ENCODE data around the gene FLT4. TPM values are rescaled to one million over a fixed set of nuclear protein-coding genes. Genes with fewer than 3 reads are reported as not detected.
"Not testable (repeated sequence)": the region's sequence is repeated elsewhere in the genome, so short reads cannot be mapped to it uniquely, and the experiment has no call there.

Gene FLT4
- polyA plus RNA-seq, 10 donors, result 5.6 to 11.7 (median 8.1) TPM

- DNase-seq, result peak; percentile 26 to 65 (median 40)
Observed at GRCh38 chr5:180670586-180671359, 21.4 kb upstream of the FLT4 start.

DNA sequence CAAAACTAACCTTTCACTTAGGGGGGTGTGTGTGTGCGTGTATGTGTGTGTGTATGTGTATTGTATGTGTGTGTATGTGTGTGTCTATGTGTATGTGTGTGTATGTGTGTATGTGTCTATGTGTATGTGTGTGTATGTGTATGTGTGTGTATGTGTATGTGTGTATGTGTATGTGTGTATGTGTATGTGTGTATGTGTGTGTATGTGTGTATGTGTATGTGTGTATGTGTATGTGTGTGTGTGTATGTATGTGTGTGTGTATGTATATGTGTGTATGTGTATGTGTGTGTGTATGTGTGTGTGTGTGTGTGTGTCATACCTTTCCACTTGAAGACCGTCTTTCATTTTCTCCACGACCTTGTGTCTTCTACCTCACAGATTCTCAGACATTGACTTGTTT is 20.8 kb upstream of the FLT4 start:
- no peak for DNase-seq

DNA sequence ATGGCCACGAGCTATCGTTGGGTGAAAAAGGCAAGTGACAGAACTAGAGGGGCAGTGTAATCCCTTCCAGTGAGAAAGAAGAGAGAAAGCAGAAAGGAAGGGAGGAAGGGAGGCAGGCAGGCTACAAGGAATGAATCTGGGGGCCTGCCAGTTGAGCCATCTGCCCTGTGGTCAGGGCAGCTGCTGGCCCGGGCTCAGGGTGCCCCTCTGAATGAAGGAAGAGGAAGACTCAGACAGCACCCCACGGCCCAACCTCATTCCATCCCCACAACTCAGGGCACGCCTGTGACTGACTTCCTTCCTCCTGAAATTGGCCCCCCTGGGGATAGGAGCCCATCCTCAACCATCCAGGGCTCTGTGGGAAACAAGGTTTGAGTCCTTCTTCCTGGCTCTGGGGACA is 20.3 kb upstream of the FLT4 start:
- no peak for DNase-seq

DNA sequence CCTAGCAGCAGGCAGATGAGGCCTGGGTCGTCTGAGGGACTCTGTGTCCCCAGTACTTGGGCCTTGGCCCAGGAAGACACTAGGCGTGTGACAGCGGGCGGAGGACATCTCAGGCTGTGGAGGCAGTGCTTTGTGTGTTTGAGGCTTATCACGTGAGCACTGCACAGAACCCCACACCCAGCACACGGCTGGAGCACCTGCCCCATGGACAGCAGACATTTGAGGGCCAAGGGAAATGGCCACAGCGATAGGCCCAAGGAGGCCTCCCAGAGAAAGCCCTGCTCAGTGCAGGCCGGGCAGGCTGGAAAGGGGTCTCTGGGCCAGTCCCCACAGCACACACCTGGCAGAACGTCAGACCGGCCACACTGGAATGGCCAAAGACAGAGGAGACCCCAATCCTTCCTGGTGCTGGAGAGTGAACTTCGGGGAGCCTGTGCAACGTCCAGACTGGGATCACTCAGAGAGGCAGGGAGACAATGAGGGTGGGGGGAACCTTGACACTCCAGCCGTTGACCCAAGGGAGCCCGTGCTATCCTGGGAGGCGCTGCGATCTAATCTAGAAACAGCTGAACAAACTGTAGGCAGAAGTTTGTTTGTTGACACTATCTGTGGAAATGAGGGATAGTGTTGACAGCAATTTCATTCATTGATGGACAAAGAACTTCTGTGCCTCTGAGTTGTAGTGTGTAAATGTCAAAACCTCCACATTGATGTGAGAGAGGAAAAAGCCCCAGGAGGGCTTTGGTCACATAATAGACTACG is 19.6 kb upstream of the FLT4 start:
- DNase-seq, result no peak

GRCh38 chr5:180666812-180667211 is 17.4 kb upstream of the FLT4 start:
- DNase-seq, result no peak

GRCh38 chr5:180665682-180666404 is 16.4 kb upstream of the FLT4 start:
- DNase-seq, result no peak

- DNase-seq, result no peak
Observed at GRCh38 chr5:180658774-180659564, 9.6 kb upstream of the FLT4 start.

- DNase-seq, result not testable (repeated sequence)
Observed at GRCh38 chr5:180655243-180655642, 5.8 kb upstream of the FLT4 start.

DNA sequence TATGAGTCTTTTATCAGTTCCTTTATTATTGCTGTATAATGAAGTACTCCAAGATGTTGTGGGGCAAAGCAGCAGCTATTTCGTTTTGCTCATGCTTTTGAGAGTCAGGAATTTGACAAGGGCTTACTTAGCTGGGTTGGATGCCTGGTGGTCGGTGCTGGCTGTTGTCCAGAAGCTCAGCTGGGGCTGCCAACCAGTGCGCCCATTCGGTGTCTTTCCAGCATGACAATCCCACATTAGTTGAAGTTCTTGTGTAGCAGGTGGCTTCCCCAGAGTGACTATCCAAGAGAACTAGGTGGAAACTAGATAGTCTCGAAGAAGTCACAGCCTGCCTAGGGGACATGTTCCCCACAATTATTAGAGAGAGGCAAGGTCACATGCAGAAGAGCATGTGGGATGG is 3.4 kb upstream of the FLT4 start:
- no peak for DNase-seq

DNA sequence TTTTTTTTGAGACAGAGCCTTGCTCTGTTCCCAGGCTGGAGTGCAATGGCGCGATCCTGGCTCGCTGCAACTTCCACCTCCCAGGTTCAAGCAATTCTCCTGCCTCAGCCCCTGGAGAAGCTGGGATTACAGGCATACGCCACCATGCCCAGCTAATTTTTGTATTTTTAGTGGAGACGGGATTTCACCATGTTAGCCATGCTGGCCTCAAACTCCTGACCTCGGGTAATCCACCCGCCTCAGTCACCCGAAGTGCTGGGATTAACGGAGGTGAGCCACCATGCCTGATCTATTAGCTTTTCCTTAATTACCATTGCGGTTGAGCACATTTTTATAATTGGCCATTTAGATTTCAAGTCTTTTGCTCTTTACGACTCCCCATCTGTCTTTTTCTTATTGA is 2.9 kb upstream of the FLT4 start:
- DNase-seq, result no peak

GRCh38 chr5:180648658-180649296 is 623 bp downstream of the FLT4 start:
- DNase-seq, result no peak

GRCh38 chr5:180647941-180648500 is 1.4 kb downstream of the FLT4 start:
- no peak for DNase-seq

DNA sequence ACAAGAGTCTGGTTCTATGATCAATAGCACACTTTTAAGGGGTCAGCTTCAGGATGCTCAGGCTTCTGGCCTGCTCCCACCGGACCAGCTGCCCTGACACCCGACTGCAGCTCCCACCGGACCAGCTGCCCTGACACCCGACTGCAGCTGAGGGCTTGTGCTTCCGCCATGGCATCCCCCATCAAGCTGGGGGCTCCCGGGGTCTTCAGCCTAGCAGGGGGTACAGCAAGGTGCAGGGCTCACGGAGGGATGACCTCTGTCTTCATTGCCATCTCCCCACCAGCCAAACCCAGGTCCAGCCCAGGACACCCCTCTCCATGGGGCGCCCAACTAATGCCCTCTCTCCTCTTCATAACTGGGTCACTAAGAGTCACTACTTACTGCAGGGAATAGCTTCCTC is 1.9 kb downstream of the FLT4 start:
- DNase-seq, result no peak

DNA sequence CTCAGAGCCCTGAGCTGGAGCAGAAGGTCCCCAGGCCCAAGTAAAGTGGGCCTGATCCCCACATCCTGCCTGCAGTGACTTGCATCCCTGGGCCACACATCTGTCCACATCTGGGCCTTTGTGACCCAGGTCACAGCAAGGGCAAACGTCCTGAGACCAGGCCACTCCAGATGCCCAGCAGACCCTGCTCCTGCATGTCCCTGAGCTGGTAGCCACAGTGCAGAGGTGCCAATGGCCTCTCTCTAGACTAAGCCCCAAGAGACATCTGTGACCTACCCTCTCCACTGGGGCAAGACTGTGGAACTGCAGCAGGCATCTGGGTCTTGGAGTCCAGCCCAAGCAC is 2.5 kb downstream of the FLT4 start:
- DNase-seq, result no peak

GRCh38 chr5:180646289-180646962 is 3.0 kb downstream of the FLT4 start:
- DNase-seq, result no peak

DNA sequence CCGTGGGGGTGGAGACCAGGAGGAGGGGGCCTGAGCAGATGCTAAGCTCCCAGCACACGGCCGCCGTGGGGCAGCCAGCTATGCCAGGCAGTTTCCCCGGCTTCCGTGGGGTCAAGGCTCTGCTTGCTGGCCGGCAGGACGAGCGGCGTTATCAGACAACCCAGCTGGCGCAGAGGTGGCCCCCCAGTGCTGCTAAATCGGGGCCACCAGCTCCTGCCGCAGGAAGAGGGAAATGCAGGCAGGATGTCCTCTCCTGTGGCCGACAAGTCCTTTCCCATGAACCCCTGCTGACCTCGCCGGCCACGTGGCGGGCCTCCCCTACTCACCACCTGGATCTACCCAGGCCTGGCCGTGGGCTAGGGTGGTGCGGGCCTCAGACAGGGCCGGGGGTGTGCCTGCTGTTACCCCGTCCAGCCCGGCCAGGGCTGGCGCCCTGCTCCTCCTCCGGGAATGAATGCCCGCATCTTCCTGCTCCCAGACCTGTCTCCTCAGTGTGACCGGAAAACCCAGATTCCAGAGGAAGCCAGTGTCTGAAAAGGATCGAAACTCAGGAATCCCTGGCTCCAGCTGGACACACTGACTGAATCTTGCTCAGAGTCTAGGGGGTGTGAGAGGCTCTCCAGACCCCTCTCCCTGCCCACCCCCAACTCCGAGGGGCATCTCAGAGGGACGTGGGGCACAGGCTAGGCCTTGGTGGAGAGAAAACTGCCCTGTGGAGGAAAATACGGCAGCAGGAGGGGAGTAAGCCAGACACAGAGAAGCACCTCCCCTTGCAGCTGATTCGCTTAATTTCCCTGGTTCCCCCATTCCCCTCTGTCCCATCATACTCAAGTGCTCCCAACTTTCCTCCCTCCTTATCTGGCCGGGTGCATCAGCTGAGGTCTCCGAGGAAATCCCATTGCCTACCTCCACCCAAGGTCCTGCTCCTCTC is 3.9 kb downstream of the FLT4 start:
- no peak for DNase-seq

DNA sequence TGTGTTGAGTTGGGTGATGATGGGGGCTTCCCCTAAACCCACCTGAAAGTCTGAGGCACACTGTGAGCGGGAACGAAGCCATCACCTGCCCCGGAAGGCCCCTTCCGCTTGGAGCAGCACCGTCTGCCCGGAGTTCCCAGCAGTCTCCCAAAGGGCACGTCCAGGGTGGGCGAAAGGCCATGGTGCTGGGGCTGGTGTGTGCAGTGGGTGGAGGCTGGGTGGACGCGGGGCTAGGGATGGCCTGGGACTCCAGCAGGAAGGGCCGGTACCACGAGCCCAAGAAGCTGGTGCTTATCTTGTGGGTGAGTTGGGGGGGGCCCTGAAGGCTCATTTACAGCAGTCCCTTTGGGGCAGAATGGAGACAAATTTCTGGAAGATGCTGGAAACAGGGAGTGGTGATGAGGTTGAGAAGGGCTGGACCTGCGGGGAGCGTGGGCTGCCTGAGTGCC is 4.6 kb downstream of the FLT4 start:
- no peak for DNase-seq

GRCh38 chr5:180644129-180644824 is 5.1 kb downstream of the FLT4 start:
- no peak for DNase-seq

Data from muscle of back (tissue), 11 donors.